Panc1 (cell line): Measurements from ENCODE around the gene PDILT. TPM values are rescaled to one million over a fixed set of nuclear protein-coding genes. Genes with fewer than 3 reads are reported as not detected.

Experiments used
- ATAC-seq: fragments of 200-7000 bp; cut with Tn5 transposase; 2 replicates; pipeline ENCODE4 v1.9.1; 2020; ENCODE audit warnings: mild to moderate bottlenecking, moderate library complexity
- BruUV-seq: library from RNA; stranded (reverse); fragments of 400-500 nt; replicated peaks from 2 replicates; lab custom pipeline; 2021; lab: Mats Ljungman, UMichigan
- CTCF ChIA-PET: fragments of 300-600 bp; sonication (Branson Sonifier 250); formaldehyde crosslinking; loops from one replicate; lab custom pipeline; 2022; ENCODE audit warnings: antibody characterized with exemption; lab: Charles Lee
- POLR2A ChIA-PET: fragments of 300-600 bp; sonication (Branson Sonifier 250); formaldehyde crosslinking; loops from one replicate; lab custom pipeline; 2022; ENCODE audit warnings: antibody characterized with exemption; lab: Charles Lee
- DNase-seq: peaks from one replicate; pipeline ENCODE4 v3.0.0-alpha.2; 2010; ENCODE audit warnings: low read depth, low spot score
- H3K27ac ChIP-seq: 2 replicates; pipeline ENCODE4 v1.5.1; 2011; ENCODE audit warnings: mild to moderate bottlenecking, low read length, inconsistent platforms
- H3K27me3 ChIP-seq: fragments of 200-500 bp; sonication (Bioruptor generic); 2 replicates; pipeline ENCODE4 v1.6.0; 2014; ENCODE audit warnings: low read length, inconsistent platforms; ENCODE audit not compliant: control insufficient read depth, insufficient read depth
- H3K36me3 ChIP-seq: fragments of 200-500 bp; sonication (Bioruptor generic); 2 replicates; pipeline ENCODE4 v1.5.1; 2014; ENCODE audit warnings: inconsistent platforms, mild to moderate bottlenecking, low read length, moderate library complexity; ENCODE audit not compliant: control insufficient read depth, insufficient read depth
- H3K4me1 ChIP-seq: 2 replicates; pipeline ENCODE4 v1.5.1; 2011; ENCODE audit warnings: inconsistent platforms, mild to moderate bottlenecking, low read length, moderate library complexity; ENCODE audit not compliant: control insufficient read depth, insufficient read depth
- H3K4me3 ChIP-seq, 2 experiments: 2 replicates each; pipeline ENCODE4 v1.5.1; 2011 to 2012; ENCODE audit warnings: low read depth in 2 of 2, low read length in 2 of 2, mild to moderate bottlenecking in 2 of 2, inconsistent platforms in 1 of 2, moderate library complexity in 1 of 2
- H3K9me3 ChIP-seq: fragments of 200-500 bp; sonication (Bioruptor generic); 2 replicates; pipeline ENCODE4 v1.5.1; 2014; ENCODE audit warnings: low read depth, mild to moderate bottlenecking, inconsistent platforms, low read length, moderate library complexity; ENCODE audit not compliant: control insufficient read depth, insufficient read depth
- POLR2AphosphoS5 ChIP-seq: IDR thresholded peaks from 2 replicates; pipeline ENCODE4 v1.6.1; 2012; ENCODE audit warnings: mild to moderate bottlenecking, low read depth, low read length, moderate library complexity
- SIN3A ChIP-seq: IDR thresholded peaks from 2 replicates; pipeline ENCODE4 v1.6.1; 2012; ENCODE audit warnings: low read depth, mild to moderate bottlenecking, low read length, moderate library complexity, borderline replicate concordance; ENCODE audit not compliant: insufficient read depth
- TCF7L2 ChIP-seq: IDR thresholded peaks from 2 replicates; pipeline ENCODE4 v1.6.1; 2011; ENCODE audit warnings: mild to moderate bottlenecking, low read depth, low read length, inconsistent platforms
- in situ Hi-C: cut with HindIII; loops from 2 replicates; pipeline ENCODE4 v1.10.0; 2016; ENCODE audit warnings: low sequenced_read_pairs, low pct_unique_long_range_greater_than_20kb
- intact Hi-C: fragments of 100-400 bp; cut with micrococcal nuclease; formaldehyde crosslinking; loops from one replicate; pipeline ENCODE4 v1.10.0; 2022; ENCODE audit not compliant: unreplicated experiment
- total RNA-seq: library from RNA; stranded (reverse); gene quantifications from one replicate; pipeline ENCODE4 v1.2.1, GENCODE V29; 2021; ENCODE audit not compliant: unreplicated experiment
- TF ChIP-seq, protein P1 (sequence below), 2 experiments: IDR thresholded peaks; 2 replicates each; pipeline ENCODE4 v1.6.1; 2011 to 2012; ENCODE audit warnings: low read depth in 2 of 2, control low read depth in 1 of 2, low read length in 1 of 2, mild to moderate bottlenecking in 1 of 2, moderate library complexity in 1 of 2; ENCODE audit not compliant: insufficient read depth in 1 of 2
- TF ChIP-seq, protein P2 (sequence below): fragments of 450-650 bp; IDR thresholded peaks from 2 replicates; pipeline ENCODE4 v1.5.1; 2017; ENCODE audit warnings: mild to moderate bottlenecking

Gene PDILT
- total RNA-seq, 1 experiment from 2014 or later = not detected

DNA sequence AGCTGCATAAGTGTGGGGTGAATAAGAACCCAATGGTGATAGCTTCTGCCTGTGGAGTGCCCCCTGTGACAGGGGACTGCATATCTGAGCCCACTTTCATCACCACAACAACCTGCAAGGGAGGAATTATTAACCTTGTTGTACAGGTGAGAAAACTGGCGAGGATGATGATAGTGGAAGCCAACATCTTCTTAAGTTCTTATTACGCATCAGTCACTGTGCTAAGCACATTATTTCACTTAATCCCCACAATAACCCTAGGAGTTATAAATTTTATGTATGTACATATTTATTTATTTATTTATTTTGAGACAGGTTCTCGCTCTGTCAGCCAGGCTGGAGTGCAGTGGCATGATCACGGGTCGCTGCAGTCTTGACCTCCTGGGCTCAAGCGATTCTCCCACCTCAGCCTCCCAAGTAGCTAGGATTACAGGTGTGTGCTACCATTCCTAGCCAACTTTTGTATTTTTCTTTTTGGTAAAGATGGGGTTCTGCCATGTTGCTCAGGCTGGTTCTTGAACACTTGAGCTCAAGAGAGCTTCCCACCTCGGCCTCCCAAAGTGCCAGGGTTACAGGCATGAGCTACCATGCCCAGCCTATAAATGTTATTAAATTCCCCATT, 7.6 kb downstream of the PDILT start:
- Histone ChIP-seq H3K27me3 (no peaks in the 10 kb centered on the region; the same call in 1 of the 2 replicates), H3K4me1 (no peaks in the 10 kb centered on the region), H3K9me3 (no peaks in the 10 kb centered on the region), H3K27ac (no peak overlapping the region), H3K4me3 (no peak overlapping the region), H3K36me3 (no peaks in the 10 kb centered on the region)
- POLR2A ChIA-PET = no interaction called here
- no peak for ATAC-seq
- BruUV-seq = no TSS peak
- CTCF ChIA-PET = no interaction called here
- TF ChIP-seq TCF7L2 (no peak), POLR2AphosphoS5 (no peak), SIN3A (no peak)
- TF ChIP-seq, protein P1, sequence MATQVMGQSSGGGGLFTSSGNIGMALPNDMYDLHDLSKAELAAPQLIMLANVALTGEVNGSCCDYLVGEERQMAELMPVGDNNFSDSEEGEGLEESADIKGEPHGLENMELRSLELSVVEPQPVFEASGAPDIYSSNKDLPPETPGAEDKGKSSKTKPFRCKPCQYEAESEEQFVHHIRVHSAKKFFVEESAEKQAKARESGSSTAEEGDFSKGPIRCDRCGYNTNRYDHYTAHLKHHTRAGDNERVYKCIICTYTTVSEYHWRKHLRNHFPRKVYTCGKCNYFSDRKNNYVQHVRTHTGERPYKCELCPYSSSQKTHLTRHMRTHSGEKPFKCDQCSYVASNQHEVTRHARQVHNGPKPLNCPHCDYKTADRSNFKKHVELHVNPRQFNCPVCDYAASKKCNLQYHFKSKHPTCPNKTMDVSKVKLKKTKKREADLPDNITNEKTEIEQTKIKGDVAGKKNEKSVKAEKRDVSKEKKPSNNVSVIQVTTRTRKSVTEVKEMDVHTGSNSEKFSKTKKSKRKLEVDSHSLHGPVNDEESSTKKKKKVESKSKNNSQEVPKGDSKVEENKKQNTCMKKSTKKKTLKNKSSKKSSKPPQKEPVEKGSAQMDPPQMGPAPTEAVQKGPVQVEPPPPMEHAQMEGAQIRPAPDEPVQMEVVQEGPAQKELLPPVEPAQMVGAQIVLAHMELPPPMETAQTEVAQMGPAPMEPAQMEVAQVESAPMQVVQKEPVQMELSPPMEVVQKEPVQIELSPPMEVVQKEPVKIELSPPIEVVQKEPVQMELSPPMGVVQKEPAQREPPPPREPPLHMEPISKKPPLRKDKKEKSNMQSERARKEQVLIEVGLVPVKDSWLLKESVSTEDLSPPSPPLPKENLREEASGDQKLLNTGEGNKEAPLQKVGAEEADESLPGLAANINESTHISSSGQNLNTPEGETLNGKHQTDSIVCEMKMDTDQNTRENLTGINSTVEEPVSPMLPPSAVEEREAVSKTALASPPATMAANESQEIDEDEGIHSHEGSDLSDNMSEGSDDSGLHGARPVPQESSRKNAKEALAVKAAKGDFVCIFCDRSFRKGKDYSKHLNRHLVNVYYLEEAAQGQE (IDR thresholded peaks at IDR 0.05; ENCODE audit: insufficient read depth in 1 of 2, low read depth in 2 of 2, low read length in 1 of 2) = no peak
- TF ChIP-seq, protein P2, sequence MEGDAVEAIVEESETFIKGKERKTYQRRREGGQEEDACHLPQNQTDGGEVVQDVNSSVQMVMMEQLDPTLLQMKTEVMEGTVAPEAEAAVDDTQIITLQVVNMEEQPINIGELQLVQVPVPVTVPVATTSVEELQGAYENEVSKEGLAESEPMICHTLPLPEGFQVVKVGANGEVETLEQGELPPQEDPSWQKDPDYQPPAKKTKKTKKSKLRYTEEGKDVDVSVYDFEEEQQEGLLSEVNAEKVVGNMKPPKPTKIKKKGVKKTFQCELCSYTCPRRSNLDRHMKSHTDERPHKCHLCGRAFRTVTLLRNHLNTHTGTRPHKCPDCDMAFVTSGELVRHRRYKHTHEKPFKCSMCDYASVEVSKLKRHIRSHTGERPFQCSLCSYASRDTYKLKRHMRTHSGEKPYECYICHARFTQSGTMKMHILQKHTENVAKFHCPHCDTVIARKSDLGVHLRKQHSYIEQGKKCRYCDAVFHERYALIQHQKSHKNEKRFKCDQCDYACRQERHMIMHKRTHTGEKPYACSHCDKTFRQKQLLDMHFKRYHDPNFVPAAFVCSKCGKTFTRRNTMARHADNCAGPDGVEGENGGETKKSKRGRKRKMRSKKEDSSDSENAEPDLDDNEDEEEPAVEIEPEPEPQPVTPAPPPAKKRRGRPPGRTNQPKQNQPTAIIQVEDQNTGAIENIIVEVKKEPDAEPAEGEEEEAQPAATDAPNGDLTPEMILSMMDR = no peak
- intact Hi-C loops = no loop called here
- DNase-seq = no peak
- in situ Hi-C loops = no loop called here

DNA sequence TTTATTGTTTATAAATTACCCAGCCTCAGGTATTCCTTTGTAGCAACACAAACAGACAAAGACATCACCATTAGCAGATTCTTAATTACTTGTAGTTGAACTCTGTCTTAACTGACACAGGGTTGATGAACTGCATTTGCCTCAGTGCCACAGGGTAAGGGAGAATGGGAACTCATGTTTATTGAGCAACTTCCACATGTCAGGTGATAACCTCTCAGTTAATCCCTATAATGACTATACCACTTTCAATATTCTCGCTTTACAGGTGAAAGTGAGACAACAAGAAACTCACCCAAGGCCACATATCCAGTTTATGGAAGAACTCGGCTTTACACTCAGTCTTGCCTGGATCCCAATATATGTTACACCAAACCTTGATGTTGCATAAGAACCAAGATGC, 8.6 kb downstream of the PDILT start:
- H3K27ac ChIP-seq = no peak overlapping the region
- no peak for ATAC-seq

More for the DNA sequence above, 8.6 kb downstream of the PDILT start:
- intact Hi-C loops (no loop called here), in situ Hi-C loops (no loop called here)
- CTCF ChIA-PET = no interaction called here
- no peaks in the 10 kb centered on the region; the same call in 1 of the 2 replicates for H3K27me3 ChIP-seq
- no peak overlapping the region for H3K4me3 ChIP-seq
- H3K9me3 ChIP-seq = no peaks in the 10 kb centered on the region
- BruUV-seq = no TSS peak
- no peak for DNase-seq
- H3K36me3 ChIP-seq = no peaks in the 10 kb centered on the region
- H3K4me1 ChIP-seq = no peaks in the 10 kb centered on the region
- no peak for TF ChIP-seq TCF7L2
- TF ChIP-seq, protein P1 (IDR thresholded peaks at IDR 0.05; ENCODE audit: insufficient read depth in 1 of 2, low read depth in 2 of 2, low read length in 1 of 2) = no peak
- TF ChIP-seq, protein P2 = no peak
- no peak for TF ChIP-seq POLR2AphosphoS5
- no peak for TF ChIP-seq SIN3A
- POLR2A ChIA-PET = no interaction called here
